DOHH2 (cell line): ENCODE data around the gene RETREG1.

Experiments
- H3F3A ChIP-seq: fragments of 200-600 bp; sonication (generic), shearing (Covaris generic); 2 replicates; pipeline ENCODE4 v1.6.0; 2016; ENCODE audit warnings: antibody characterized with exemption, mild to moderate bottlenecking; ENCODE audit not compliant: control insufficient read depth, insufficient read depth
- H3K27ac ChIP-seq: fragments of 200-600 bp; sonication (generic); 2 replicates; pipeline ENCODE4 v1.5.1; 2014; ENCODE audit warnings: low read depth, mild to moderate bottlenecking, low read length, moderate library complexity
- H3K27me3 ChIP-seq: fragments of 200-600 bp; sonication (generic); 2 replicates; pipeline ENCODE4 v1.6.1; 2014; ENCODE audit warnings: mild to moderate bottlenecking, low read length, mixed read lengths; ENCODE audit not compliant: control insufficient read depth
- H3K36me3 ChIP-seq: fragments of 200-600 bp; sonication (generic); 2 replicates; pipeline ENCODE4 v1.6.1; 2014; ENCODE audit warnings: mild to moderate bottlenecking, low read length, moderate library complexity, mixed read lengths; ENCODE audit not compliant: control insufficient read depth
- H3K4me1 ChIP-seq: fragments of 200-600 bp; sonication (generic); 2 replicates; pipeline ENCODE4 v1.6.1; 2014; ENCODE audit warnings: mild to moderate bottlenecking, low read length, mixed read lengths; ENCODE audit not compliant: control insufficient read depth
- H3K4me2 ChIP-seq: fragments of 200-600 bp; sonication (generic); 2 replicates; pipeline ENCODE4 v1.6.0; 2014; ENCODE audit warnings: mild to moderate bottlenecking, low read length, moderate library complexity
- H3K4me3 ChIP-seq: fragments of 200-600 bp; sonication (generic); 2 replicates; pipeline ENCODE4 v1.5.1; 2014; ENCODE audit warnings: mild to moderate bottlenecking, low read length, mixed read lengths
- H3K79me2 ChIP-seq: fragments of 200-600 bp; sonication (generic); 2 replicates; pipeline ENCODE4 v1.6.1; 2014; ENCODE audit warnings: mild to moderate bottlenecking, low read length, mixed read lengths; ENCODE audit not compliant: control insufficient read depth
- H3K9me2 ChIP-seq: fragments of 200-600 bp; sonication (generic); replicated peaks from 2 replicates; pipeline ENCODE4 v1.6.1; 2014; ENCODE audit warnings: mild to moderate bottlenecking, low read length, mixed read lengths; ENCODE audit not compliant: control insufficient read depth
- H3K9me3 ChIP-seq: fragments of 200-600 bp; sonication (generic); 2 replicates; pipeline ENCODE4 v1.6.1; 2014; ENCODE audit warnings: antibody characterized with exemption, low read length, mixed read lengths; ENCODE audit not compliant: control insufficient read depth, insufficient read depth
- H4K20me1 ChIP-seq: fragments of 200-600 bp; sonication (generic); 2 replicates; pipeline ENCODE4 v1.6.0; 2014; ENCODE audit warnings: low read depth, mild to moderate bottlenecking, antibody characterized with exemption, low read length, moderate library complexity; ENCODE audit not compliant: control insufficient read depth, insufficient read depth
- EZH2phosphoT487 ChIP-seq: fragments of 200-600 bp; sonication (generic); IDR thresholded peaks from 2 replicates; pipeline ENCODE4 v1.6.1; 2017; ENCODE audit warnings: borderline replicate concordance, mild to moderate bottlenecking, antibody characterized with exemption, low read length, moderate library complexity, mixed read lengths
- TF ChIP-seq, protein P1 (sequence below): fragments of 200-600 bp; sonication (generic); IDR thresholded peaks from one replicate; pipeline ENCODE4 v1.5.1; 2014; ENCODE audit warnings: antibody characterized with exemption, mild to moderate bottlenecking, low read depth, low read length; ENCODE audit not compliant: poor library complexity, severe bottlenecking

RETREG1 gene

DNA sequence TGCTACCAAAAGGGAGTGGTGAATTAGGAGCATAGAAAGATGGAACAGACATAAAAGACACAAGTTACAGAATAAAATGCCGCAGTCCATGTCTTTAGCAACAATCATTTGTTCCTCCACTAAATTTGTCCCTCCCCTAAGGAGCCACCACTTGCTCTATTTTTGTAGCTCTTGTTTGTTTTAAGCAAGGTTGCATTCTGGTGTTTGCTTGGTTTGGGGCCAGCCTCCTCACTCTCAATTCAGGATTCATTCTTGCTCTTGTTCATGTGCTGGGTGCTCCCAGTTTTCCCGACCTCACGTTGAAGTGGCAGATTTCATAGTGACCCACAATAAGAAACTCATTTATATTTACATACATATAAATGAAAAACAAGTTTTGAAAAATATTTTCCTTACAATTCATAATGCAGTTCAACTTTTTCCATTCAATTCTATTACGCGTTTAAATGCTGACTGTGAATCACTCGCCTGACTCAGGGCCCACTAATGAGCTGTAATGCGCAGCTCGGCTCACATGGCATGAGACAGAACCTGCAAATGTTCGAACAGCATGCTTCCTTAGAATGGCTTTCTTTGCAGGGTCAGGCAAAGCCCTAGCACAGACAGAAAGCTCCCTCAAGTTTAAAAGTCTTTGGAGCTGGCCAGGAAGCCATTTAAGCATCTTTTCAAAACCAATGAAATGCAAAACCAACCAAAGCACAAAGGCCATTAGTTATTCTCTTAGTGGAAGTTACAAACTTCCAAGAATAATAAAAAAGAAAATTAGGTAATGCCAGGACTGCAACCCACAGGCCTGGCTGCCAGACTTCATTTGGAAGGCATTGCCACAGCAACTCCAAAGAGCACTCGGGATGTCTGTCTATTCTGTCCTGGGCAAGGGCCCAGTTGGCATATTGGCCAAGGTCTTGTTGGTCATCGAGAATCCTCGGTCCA, 41.7 kb downstream of the RETREG1 start:
- H3K27me3 ChIP-seq = peaks cover 2% of the 10 kb centered on the region; the same call in 1 of the 2 replicates
- H3K4me1 ChIP-seq = 0 out of 2 replicates have a peak, but pooled peaks cover 3% of the 10 kb centered on the region
- H3K36me3 ChIP-seq = no peaks in the 10 kb centered on the region
- no peak for TF ChIP-seq EZH2phosphoT487
- TF ChIP-seq, protein P1, sequence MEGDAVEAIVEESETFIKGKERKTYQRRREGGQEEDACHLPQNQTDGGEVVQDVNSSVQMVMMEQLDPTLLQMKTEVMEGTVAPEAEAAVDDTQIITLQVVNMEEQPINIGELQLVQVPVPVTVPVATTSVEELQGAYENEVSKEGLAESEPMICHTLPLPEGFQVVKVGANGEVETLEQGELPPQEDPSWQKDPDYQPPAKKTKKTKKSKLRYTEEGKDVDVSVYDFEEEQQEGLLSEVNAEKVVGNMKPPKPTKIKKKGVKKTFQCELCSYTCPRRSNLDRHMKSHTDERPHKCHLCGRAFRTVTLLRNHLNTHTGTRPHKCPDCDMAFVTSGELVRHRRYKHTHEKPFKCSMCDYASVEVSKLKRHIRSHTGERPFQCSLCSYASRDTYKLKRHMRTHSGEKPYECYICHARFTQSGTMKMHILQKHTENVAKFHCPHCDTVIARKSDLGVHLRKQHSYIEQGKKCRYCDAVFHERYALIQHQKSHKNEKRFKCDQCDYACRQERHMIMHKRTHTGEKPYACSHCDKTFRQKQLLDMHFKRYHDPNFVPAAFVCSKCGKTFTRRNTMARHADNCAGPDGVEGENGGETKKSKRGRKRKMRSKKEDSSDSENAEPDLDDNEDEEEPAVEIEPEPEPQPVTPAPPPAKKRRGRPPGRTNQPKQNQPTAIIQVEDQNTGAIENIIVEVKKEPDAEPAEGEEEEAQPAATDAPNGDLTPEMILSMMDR = no peak
- no peaks in the 10 kb centered on the region for H3K79me2 ChIP-seq
- no peak overlapping the region for H3K27ac ChIP-seq
- no peaks in the 10 kb centered on the region for H4K20me1 ChIP-seq
- H3K9me3 ChIP-seq = no peaks in the 10 kb centered on the region
- H3K4me3 ChIP-seq = no peak overlapping the region
- H3F3A ChIP-seq = no peaks in the 10 kb centered on the region
- no peaks in the 10 kb centered on the region for H3K9me2 ChIP-seq
- H3K4me2 ChIP-seq = no peak overlapping the region

DNA sequence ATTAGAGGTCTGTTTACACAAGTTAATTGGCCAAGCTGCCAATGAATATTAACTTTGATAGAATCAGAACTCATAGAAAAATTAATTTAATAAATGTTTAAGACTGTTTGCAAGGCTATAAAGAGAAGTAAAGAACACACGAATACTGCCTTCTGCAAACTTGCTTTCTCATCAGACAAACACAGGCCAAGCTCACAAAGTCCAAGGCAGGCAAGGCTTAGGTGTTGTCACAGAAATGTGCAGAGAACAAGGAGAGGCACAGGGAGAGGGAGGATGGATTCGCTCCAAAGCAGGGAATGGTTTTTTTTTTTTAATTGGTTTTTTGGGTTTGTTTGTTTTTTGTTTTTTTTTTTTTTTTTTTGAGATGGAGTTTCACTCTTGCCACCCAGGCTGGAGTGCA, 43.4 kb downstream of the RETREG1 start:
- no peaks in the 10 kb centered on the region for H3K9me3 ChIP-seq
- H3K4me3 ChIP-seq = no peak overlapping the region
- no peaks in the 10 kb centered on the region for H3K79me2 ChIP-seq
- 0 out of 2 replicates have a peak, but pooled peaks cover 3% of the 10 kb centered on the region for H3K4me1 ChIP-seq
- H3K4me2 ChIP-seq = no peak overlapping the region
- TF ChIP-seq, protein P1 = no peak
- TF ChIP-seq EZH2phosphoT487 = no peak
- H3K36me3 ChIP-seq = no peaks in the 10 kb centered on the region
- no peaks in the 10 kb centered on the region for H4K20me1 ChIP-seq
- H3K27ac ChIP-seq = no peak overlapping the region
- H3F3A ChIP-seq = no peaks in the 10 kb centered on the region
- H3K9me2 ChIP-seq = no peaks in the 10 kb centered on the region
- no peaks in the 10 kb centered on the region; the same call in 1 of the 2 replicates for H3K27me3 ChIP-seq

DNA sequence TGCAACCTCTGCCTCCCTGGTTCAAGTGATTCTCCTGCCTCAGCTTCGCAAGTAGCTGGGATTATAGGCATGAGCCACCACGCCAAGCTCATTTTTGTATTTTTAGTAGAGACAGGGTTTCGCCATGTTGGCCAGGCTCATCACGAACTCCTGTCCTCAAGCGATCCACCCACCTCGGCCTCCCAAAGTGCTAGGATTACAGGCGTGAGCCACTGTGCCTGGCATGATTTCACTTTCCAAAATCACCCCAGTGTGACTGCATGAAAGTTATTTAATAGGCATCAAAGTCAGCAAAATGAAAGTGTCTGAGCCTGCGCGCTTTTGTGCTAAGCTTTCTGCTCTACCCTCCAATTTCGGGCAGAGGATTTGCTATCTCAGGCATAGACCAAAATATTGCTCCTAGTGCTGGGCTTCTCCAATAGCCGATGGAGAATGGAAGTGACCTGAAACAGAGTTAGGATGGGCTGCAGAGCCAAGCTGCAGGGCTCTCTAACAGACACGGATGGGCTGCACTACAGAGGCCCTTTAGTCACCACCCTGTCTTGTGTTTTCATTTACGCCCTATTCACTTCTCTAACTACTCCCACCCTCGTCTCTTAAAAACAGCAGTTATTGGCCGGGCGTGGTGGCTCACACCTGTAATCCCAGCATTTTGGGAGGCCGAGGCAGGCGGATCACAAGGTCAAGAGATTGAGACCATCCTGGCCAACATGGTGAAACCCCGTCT, 44.3 kb downstream of the RETREG1 start:
- Histone ChIP-seq H3K27me3 (no peaks in the 10 kb centered on the region), H3K79me2 (no peaks in the 10 kb centered on the region), H3K9me3 (no peaks in the 10 kb centered on the region), H3K9me2 (no peaks in the 10 kb centered on the region), H3F3A (no peaks in the 10 kb centered on the region), H3K4me2 (no peak overlapping the region), H3K27ac (no peak overlapping the region), H4K20me1 (no peaks in the 10 kb centered on the region), H3K36me3 (no peaks in the 10 kb centered on the region), H3K4me1 (0 out of 2 replicates have a peak, but pooled peaks cover 3% of the 10 kb centered on the region), H3K4me3 (no peak overlapping the region)
- TF ChIP-seq, protein P1 = no peak
- no peak for TF ChIP-seq EZH2phosphoT487
